ENCODE results near the gene ATP13A3.

DNA sequence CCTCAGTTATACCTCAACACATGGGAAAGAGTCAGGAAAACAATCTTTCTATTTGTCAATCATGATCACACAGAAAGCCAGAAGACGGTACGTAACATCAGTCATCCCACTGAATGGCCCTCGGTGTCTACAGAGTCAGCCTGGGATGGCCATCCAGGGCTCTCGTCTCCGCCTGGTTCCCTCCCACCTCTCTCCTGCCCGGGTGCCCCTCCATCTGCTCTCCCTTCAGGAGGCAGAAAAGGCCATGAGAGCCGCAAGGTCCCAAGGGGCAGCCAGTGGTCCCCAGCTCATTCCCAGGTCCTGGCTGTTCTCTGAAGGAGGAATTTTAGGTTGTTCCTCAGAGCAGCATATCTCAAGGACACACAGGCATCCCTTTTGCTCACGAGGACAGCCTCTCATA, 112.9 kb downstream of the ATP13A3 start:
- TF ChIP-seq, protein P1, sequence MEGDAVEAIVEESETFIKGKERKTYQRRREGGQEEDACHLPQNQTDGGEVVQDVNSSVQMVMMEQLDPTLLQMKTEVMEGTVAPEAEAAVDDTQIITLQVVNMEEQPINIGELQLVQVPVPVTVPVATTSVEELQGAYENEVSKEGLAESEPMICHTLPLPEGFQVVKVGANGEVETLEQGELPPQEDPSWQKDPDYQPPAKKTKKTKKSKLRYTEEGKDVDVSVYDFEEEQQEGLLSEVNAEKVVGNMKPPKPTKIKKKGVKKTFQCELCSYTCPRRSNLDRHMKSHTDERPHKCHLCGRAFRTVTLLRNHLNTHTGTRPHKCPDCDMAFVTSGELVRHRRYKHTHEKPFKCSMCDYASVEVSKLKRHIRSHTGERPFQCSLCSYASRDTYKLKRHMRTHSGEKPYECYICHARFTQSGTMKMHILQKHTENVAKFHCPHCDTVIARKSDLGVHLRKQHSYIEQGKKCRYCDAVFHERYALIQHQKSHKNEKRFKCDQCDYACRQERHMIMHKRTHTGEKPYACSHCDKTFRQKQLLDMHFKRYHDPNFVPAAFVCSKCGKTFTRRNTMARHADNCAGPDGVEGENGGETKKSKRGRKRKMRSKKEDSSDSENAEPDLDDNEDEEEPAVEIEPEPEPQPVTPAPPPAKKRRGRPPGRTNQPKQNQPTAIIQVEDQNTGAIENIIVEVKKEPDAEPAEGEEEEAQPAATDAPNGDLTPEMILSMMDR (IDR thresholded peaks at IDR 0.05), result no peak
- TF ChIP-seq EP300 (IDR thresholded peaks at IDR 0.05) (no peak), POLR2A (IDR thresholded peaks at IDR 0.05) (no peak), POLR2AphosphoS5 (IDR thresholded peaks at IDR 0.05) (no peak)

All from gastroesophageal sphincter (tissue), 3 donors.